HCT116 (cell line): ENCODE data around the gene MCEMP1. TPM values are rescaled to one million over a fixed set of nuclear protein-coding genes. Genes with fewer than 3 reads are reported as not detected.

Experiments
- ATAC-seq: fragments of 200-7000 bp; cut with Tn5 transposase; 2 replicates; pipeline ENCODE4 v1.9.1; 2020; ENCODE audit warnings: mild to moderate bottlenecking, moderate library complexity
- BruUV-seq: library from RNA; stranded (reverse); fragments of 400-500 nt; replicated peaks from 2 replicates; lab custom pipeline; 2021; lab: Mats Ljungman, UMichigan
- CTCF ChIA-PET: fragments of 300-600 bp; sonication (Branson Sonifier 250); formaldehyde crosslinking; loops from one replicate; lab custom pipeline; 2021; ENCODE audit warnings: antibody characterized with exemption; lab: Charles Lee
- POLR2A ChIA-PET: fragments of 300-600, 350-600 bp; sonication (Branson Sonifier 250); formaldehyde crosslinking; loops from one replicate; lab custom pipeline; 2021; ENCODE audit warnings: antibody characterized with exemption; lab: Charles Lee
- RAD21 ChIA-PET, 2 experiments: fragments of 300-600 bp; sonication (Branson Sonifier 250); formaldehyde crosslinking; loops; one replicate each; lab custom pipeline; 2023; ENCODE audit warnings: low total read pairs in 2 of 2; ENCODE audit not compliant: uncharacterized antibody in 2 of 2, unreplicated experiment in 2 of 2, low non-redundant PET in 1 of 2; lab: Charles Lee
- DNase-seq: peaks from one replicate; pipeline ENCODE4 v3.0.0-alpha.2; 2010; ENCODE audit warnings: low read depth, low spot score
- H2AFZ ChIP-seq: fragments of 200-600 bp; shearing (Covaris generic), sonication (generic); 2 replicates; pipeline ENCODE4 v1.6.1; 2017; ENCODE audit warnings: low read depth, mixed run types, mixed read lengths, antibody characterized with exemption, low read length; ENCODE audit not compliant: poor library complexity, severe bottlenecking
- H3K27ac ChIP-seq: 2 replicates; pipeline ENCODE4 v1.5.1; 2012; ENCODE audit warnings: low read depth, low read length
- H3K27me3 ChIP-seq: fragments of 200-600 bp; sonication (generic); 2 replicates; pipeline ENCODE4 v1.6.1; 2016; ENCODE audit warnings: mixed run types, low read length, mixed read lengths; ENCODE audit not compliant: insufficient read depth
- H3K36me3 ChIP-seq, 2 experiments: fragments of 200-500 bp in 1 of 2; fragments of 200-600 bp in 1 of 2; sonication (Bioruptor generic) in 1 of 2; sonication (generic) in 1 of 2; 2 replicates each; pipeline versions ENCODE4 v1.5.1 to v1.6.1; 2014 to 2016; ENCODE audit warnings: low read length in 2 of 2, inconsistent platforms in 1 of 2, mixed read lengths in 1 of 2, mixed run types in 1 of 2; ENCODE audit not compliant: insufficient read depth in 2 of 2, control insufficient read depth in 1 of 2
- H3K4me1 ChIP-seq, 2 experiments: fragments of 200-600 bp in 1 of 2; sonication (generic) in 1 of 2; 2 replicates each; pipeline versions ENCODE4 v1.5.1 to v1.6.1; 2012 to 2017; ENCODE audit warnings: low read length in 2 of 2, inconsistent platforms in 1 of 2, mild to moderate bottlenecking in 1 of 2, mixed read lengths in 1 of 2, mixed run types in 1 of 2, moderate library complexity in 1 of 2; ENCODE audit not compliant: insufficient read depth in 2 of 2, control insufficient read depth in 1 of 2
- H3K4me2 ChIP-seq: fragments of 200-600 bp; sonication (generic); 2 replicates; pipeline ENCODE4 v1.6.1; 2017; ENCODE audit warnings: mixed run types, low read length, mixed read lengths
- H3K4me3 ChIP-seq, 2 experiments: fragments of 200-600 bp in 1 of 2; sonication (generic) in 1 of 2; replicated peaks in 1 of 2; 2 replicates each; pipeline ENCODE4 v1.5.1; 2011 to 2016; ENCODE audit warnings: low read length in 2 of 2, control low read depth in 1 of 2, low read depth in 1 of 2, mild to moderate bottlenecking in 1 of 2, mixed read lengths in 1 of 2, mixed run types in 1 of 2
- H3K79me2 ChIP-seq: fragments of 200-600 bp; sonication (generic); 2 replicates; pipeline ENCODE4 v1.6.1; 2017; ENCODE audit warnings: mild to moderate bottlenecking, mixed run types, low read length, moderate library complexity, mixed read lengths; ENCODE audit not compliant: insufficient read depth
- H3K9ac ChIP-seq: fragments of 200-600 bp; sonication (generic); 2 replicates; pipeline ENCODE4 v1.6.1; 2016; ENCODE audit warnings: low read length, mixed read lengths
- H3K9me2 ChIP-seq: fragments of 200-600 bp; sonication (generic), shearing (Covaris generic); 2 replicates; pipeline ENCODE4 v1.6.1; 2017; ENCODE audit warnings: mixed run types, mild to moderate bottlenecking, moderate library complexity; ENCODE audit not compliant: insufficient read depth
- H3K9me3 ChIP-seq, 2 experiments: fragments of 200-500 bp in 1 of 2; fragments of 200-600 bp in 1 of 2; sonication (Bioruptor generic) in 1 of 2; sonication (generic) in 1 of 2; 2 replicates each; pipeline ENCODE4 v1.6.1; 2014 to 2017; ENCODE audit warnings: low read length in 2 of 2, mixed read lengths in 2 of 2, inconsistent platforms in 1 of 2, low read depth in 1 of 2, mild to moderate bottlenecking in 1 of 2, mixed run types in 1 of 2, moderate library complexity in 1 of 2; ENCODE audit not compliant: control insufficient read depth in 1 of 2, insufficient read depth in 1 of 2
- H4K20me1 ChIP-seq: fragments of 200-600 bp; sonication (generic), shearing (Covaris generic); 2 replicates; pipeline ENCODE4 v1.6.1; 2017; ENCODE audit warnings: mixed run types, mild to moderate bottlenecking, moderate library complexity; ENCODE audit not compliant: insufficient read depth
- ATF3 ChIP-seq: IDR thresholded peaks from 2 replicates; pipeline ENCODE4 v1.6.1; 2012
- CBX3 ChIP-seq: IDR thresholded peaks from 2 replicates; pipeline ENCODE4 v1.6.1; 2012; ENCODE audit warnings: low read depth
- CEBPB ChIP-seq: IDR thresholded peaks from 2 replicates; pipeline ENCODE4 v1.6.1; 2012; ENCODE audit warnings: low read depth
- EGR1 ChIP-seq: IDR thresholded peaks from 2 replicates; pipeline ENCODE4 v1.6.1; 2012; ENCODE audit warnings: low read depth
- EZH2 ChIP-seq: fragments of 200-600 bp; sonication (generic); IDR thresholded peaks from 2 replicates; pipeline ENCODE4 v1.6.1; 2017; ENCODE audit warnings: antibody characterized with exemption, mixed run types
- EZH2phosphoT487 ChIP-seq: fragments of 200-600 bp; IDR thresholded peaks from 2 replicates; pipeline ENCODE4 v1.6.1; 2018; ENCODE audit warnings: antibody characterized with exemption, borderline replicate concordance
- FOSL1 ChIP-seq: IDR thresholded peaks from 2 replicates; pipeline ENCODE4 v1.6.1; 2012; ENCODE audit warnings: low read depth
- POLR2AphosphoS5 ChIP-seq: IDR thresholded peaks from 2 replicates; pipeline ENCODE4 v1.6.1; 2011; ENCODE audit warnings: mild to moderate bottlenecking, low read depth, low read length, moderate library complexity
- RAD21 ChIP-seq: IDR thresholded peaks from 2 replicates; pipeline ENCODE4 v1.6.1; 2012; ENCODE audit warnings: low read depth, mild to moderate bottlenecking
- REST ChIP-seq: IDR thresholded peaks from 2 replicates; pipeline ENCODE4 v1.6.1; 2012; ENCODE audit warnings: low read depth
- SIN3A ChIP-seq: IDR thresholded peaks from 2 replicates; pipeline ENCODE4 v1.6.1; 2012; ENCODE audit warnings: low read depth
- SP1 ChIP-seq: IDR thresholded peaks from 2 replicates; pipeline ENCODE4 v1.6.1; 2012; ENCODE audit warnings: low read depth
- SRF ChIP-seq: IDR thresholded peaks from 2 replicates; pipeline ENCODE4 v1.6.1; 2012; ENCODE audit warnings: low read depth
- TCF7L2 ChIP-seq: IDR thresholded peaks from 2 replicates; pipeline ENCODE4 v1.7.0; 2011; ENCODE audit warnings: borderline replicate concordance, inconsistent platforms; ENCODE audit not compliant: insufficient read depth, insufficient read length; ENCODE audit errors: extremely low read depth
- YY1 ChIP-seq: IDR thresholded peaks from 2 replicates; pipeline ENCODE4 v1.6.1; 2011; ENCODE audit warnings: low read length, low read depth, moderate library complexity, mild to moderate bottlenecking; ENCODE audit not compliant: insufficient replicate concordance; ENCODE audit errors: extremely low read depth
- ZFX ChIP-seq: fragments of 450-650 bp; IDR thresholded peaks from 2 replicates; pipeline ENCODE4 v1.6.1; 2017
- ZNF274 ChIP-seq: fragments of 200-500 bp; sonication (Bioruptor generic); IDR thresholded peaks from 2 replicates; pipeline ENCODE4 v1.6.1; 2014; ENCODE audit warnings: mild to moderate bottlenecking, low read depth, low read length, inconsistent platforms
- intact Hi-C: fragments of 100-400 bp; cut with micrococcal nuclease; formaldehyde crosslinking; loops from 2 replicates; pipeline ENCODE4 v1.10.0; 2022
- total RNA-seq: library from RNA; stranded (reverse); gene quantifications from one replicate; pipeline ENCODE4 v1.2.1, GENCODE V29; 2021; ENCODE audit not compliant: unreplicated experiment
- TF ChIP-seq, protein P1 (sequence below), 3 experiments: fragments of 200-600 bp in 1 of 3; sonication (generic) in 1 of 3; IDR thresholded peaks in 2 of 3; conservative IDR thresholded peaks in 1 of 3; 2 replicates each; pipeline ENCODE4 v1.5.1; 2012 to 2017; ENCODE audit warnings: low read depth in 2 of 3, low read length in 2 of 3, antibody characterized with exemption in 1 of 3, borderline replicate concordance in 1 of 3, control low read depth in 1 of 3, mild to moderate bottlenecking in 1 of 3, mixed read lengths in 1 of 3, mixed run types in 1 of 3, moderate library complexity in 1 of 3; ENCODE audit not compliant: insufficient read depth in 1 of 3

The MCEMP1 gene
- total RNA-seq, 1 experiment from 2014 or later: not detected

GRCh38 chr19:7670790-7671189 is 6.1 kb upstream of the MCEMP1 start (continued):
- TF ChIP-seq SP1: no peak
- TF ChIP-seq CBX3: no peak
- TF ChIP-seq, protein P1, sequence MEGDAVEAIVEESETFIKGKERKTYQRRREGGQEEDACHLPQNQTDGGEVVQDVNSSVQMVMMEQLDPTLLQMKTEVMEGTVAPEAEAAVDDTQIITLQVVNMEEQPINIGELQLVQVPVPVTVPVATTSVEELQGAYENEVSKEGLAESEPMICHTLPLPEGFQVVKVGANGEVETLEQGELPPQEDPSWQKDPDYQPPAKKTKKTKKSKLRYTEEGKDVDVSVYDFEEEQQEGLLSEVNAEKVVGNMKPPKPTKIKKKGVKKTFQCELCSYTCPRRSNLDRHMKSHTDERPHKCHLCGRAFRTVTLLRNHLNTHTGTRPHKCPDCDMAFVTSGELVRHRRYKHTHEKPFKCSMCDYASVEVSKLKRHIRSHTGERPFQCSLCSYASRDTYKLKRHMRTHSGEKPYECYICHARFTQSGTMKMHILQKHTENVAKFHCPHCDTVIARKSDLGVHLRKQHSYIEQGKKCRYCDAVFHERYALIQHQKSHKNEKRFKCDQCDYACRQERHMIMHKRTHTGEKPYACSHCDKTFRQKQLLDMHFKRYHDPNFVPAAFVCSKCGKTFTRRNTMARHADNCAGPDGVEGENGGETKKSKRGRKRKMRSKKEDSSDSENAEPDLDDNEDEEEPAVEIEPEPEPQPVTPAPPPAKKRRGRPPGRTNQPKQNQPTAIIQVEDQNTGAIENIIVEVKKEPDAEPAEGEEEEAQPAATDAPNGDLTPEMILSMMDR (IDR thresholded peaks at IDR 0.05 in 2 of 3, conservative IDR thresholded peaks at IDR 0.05 in 1 of 3; ENCODE audit: borderline replicate concordance in 1 of 3, insufficient read depth in 1 of 3, low read depth in 2 of 3, low read length in 2 of 3): no peak

DNA sequence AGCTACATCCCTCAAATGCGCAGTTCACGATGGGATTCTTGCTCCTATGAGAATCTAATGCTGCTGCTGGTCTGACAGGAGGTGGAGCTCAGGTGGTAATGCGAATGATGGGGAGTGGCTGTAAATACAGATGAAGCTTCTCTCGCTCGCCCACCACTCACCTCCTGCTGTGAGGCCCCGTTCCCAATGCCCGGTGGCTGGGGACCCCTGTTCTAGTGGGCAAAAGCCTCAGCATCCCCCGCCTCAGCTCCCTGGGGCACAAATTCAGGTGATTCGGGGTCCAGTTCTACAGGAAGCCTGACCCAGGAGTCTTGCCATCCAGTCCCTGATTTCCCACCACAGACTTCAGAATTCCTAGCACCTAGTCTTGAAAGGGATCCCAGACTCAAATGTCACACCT is 4.4 kb upstream of the MCEMP1 start:
- intact Hi-C loops: no loop called here
- H3K9ac ChIP-seq: no peak overlapping the region
- TF ChIP-seq POLR2AphosphoS5: no peak
- no peak for TF ChIP-seq FOSL1
- TF ChIP-seq TCF7L2: no peak
- TF ChIP-seq YY1: no peak
- no peak for TF ChIP-seq CEBPB
- no peak for TF ChIP-seq RAD21
- no peak for TF ChIP-seq SRF
- no peak for TF ChIP-seq REST
- TF ChIP-seq SIN3A: no peak
- TF ChIP-seq SP1: no peak
- no peak for TF ChIP-seq EGR1
- no peak for TF ChIP-seq ZFX
- no peak for TF ChIP-seq ZNF274
- TF ChIP-seq EZH2: no peak
- TF ChIP-seq EZH2phosphoT487: no peak
- TF ChIP-seq ATF3: no peak
- no peak overlapping the region for H3K4me3 ChIP-seq
- peaks cover 0 to 3% of the 10 kb centered on the region in 2 experiments; a peak in 1 of 4 replicates for H3K9me3 ChIP-seq
- no peaks in the 10 kb centered on the region for H3K79me2 ChIP-seq
- H3K4me2 ChIP-seq: no peak overlapping the region
- H3K27me3 ChIP-seq: no peaks in the 10 kb centered on the region
- H4K20me1 ChIP-seq: no peaks in the 10 kb centered on the region
- no peak overlapping the region for H3K27ac ChIP-seq
- peaks cover 3 to 10% of the 10 kb centered on the region in 2 experiments; a peak in 3 of 4 replicates for H3K4me1 ChIP-seq
- no peaks in the 10 kb centered on the region for H3K9me2 ChIP-seq
- ChIA-PET CTCF (no interaction called here), RAD21 (no interaction called here), POLR2A (no interaction called here)
- H3K36me3 ChIP-seq: no peaks in the 10 kb centered on the region
- ATAC-seq (no peak), DNase-seq (no peak)
- no TSS peak for BruUV-seq
- no peak overlapping the region for H2AFZ ChIP-seq
